Prostate gland (tissue), 2 donors: ENCODE measurements around the gene TGM6.

ENCODE experiments used
- CTCF ChIP-seq, 4 experiments: fragments of 200-600 bp in 2 of 4; fragments of 450-650 bp in 2 of 4; sonication (generic) in 2 of 4; IDR thresholded peaks; 1 replicate in 3 of 4; 2 replicates in 1 of 4; pipeline ENCODE4 v1.5.1; 2016 to 2019; ENCODE audit warnings: antibody characterized with exemption in 4 of 4, mild to moderate bottlenecking in 2 of 4, moderate library complexity in 2 of 4
- POLR2A ChIP-seq: fragments of 450-650 bp; IDR thresholded peaks from one replicate; pipeline ENCODE4 v1.6.1; 2016; ENCODE audit warnings: antibody characterized with exemption, mild to moderate bottlenecking
- POLR2AphosphoS5 ChIP-seq: sonication (generic); formaldehyde crosslinking; IDR thresholded peaks from one replicate; pipeline ENCODE4 v1.6.1; 2017; ENCODE audit warnings: antibody characterized with exemption

- TF ChIP-seq POLR2A (no peak), CTCF (IDR thresholded peaks at IDR 0.05) (no peak), POLR2AphosphoS5 (no peak)
These were observed 30.9 kb upstream of the TGM6 start for GRCh38 chr20:2349801-2350200.
